ENCODE data around the gene SSH2. TPM values are rescaled to one million over a fixed set of nuclear protein-coding genes. Genes with fewer than 3 reads are reported as not detected.

The SSH2 gene
- total and polyA plus RNA-seq, 2 of the 13 experiments (the other 11 are each of a cell fraction or from before 2014, with no cell fraction given) = 6.0 to 6.4 TPM

DNA sequence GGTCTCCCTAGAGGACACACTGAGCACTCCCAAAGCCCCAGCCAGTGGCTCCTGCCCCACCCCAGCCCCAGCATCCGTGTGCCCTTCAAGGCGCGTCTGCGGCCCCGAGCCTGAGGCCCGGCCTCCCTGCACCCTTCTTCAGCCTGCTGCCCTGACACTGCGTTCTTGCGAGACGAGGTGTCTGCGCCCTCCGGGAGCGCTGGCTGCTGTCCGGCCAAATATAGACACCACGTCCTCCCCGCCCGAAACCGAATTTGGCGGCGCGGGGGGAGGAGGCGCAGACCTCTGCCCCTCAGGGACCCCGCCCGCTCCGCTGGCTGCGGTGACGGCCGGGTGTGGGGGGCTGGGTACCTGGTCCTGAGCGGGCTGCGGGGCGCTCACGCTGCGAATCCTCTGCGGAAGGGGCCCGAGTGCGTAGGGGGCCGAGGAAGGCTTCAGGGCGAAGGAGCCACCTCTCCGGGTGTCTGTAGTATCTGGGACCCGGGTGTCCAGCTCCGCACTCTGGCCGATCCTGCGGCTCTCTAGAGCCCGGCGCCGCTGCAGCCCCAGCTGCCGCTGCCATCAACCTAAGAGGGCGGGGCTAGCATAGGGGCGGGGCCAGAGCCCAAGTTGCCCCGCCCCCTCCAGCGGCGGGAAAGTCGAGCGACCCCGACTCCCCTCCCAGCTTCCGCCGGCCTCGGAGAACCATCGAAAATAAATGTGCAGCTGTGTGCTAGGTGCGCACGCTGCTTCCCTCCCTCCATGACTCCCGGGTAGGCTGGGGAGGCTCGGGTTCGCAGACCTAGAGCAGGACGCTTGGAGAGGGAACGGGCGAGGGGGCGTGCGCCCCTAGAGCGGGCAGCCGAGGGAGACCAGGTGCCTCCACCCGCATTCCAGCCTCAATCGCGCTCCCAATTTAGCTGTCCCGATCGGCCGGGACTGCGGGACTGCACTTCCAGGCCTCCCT is 307.4 kb downstream of the SSH2 start, which contains the start of gene CORO6 (continued):
- TF ChIP-seq, protein P1, sequence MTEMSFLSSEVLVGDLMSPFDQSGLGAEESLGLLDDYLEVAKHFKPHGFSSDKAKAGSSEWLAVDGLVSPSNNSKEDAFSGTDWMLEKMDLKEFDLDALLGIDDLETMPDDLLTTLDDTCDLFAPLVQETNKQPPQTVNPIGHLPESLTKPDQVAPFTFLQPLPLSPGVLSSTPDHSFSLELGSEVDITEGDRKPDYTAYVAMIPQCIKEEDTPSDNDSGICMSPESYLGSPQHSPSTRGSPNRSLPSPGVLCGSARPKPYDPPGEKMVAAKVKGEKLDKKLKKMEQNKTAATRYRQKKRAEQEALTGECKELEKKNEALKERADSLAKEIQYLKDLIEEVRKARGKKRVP (CRISPR knock-in tag; IDR thresholded peaks at IDR 0.05) = no peak
- TF ChIP-seq PHF5A (CRISPR knock-in tag; IDR thresholded peaks at IDR 0.05; ENCODE audit: low read depth, unreplicated experiment) = no peak
- TF ChIP-seq AGO1 (IDR thresholded peaks at IDR 0.05; ENCODE audit: low read depth, low read length, poor library complexity, severe bottlenecking) = peak; percentile 54
- TF ChIP-seq ZNF768 (CRISPR knock-in tag; IDR thresholded peaks at IDR 0.05) = no peak
- peak; percentile 57 for TF ChIP-seq PTBP1 (IDR thresholded peaks at IDR 0.05; ENCODE audit: low read depth, low read length, poor library complexity, severe bottlenecking)
- TF ChIP-seq ZNF775 (CRISPR knock-in tag; IDR thresholded peaks at IDR 0.05; ENCODE audit: borderline replicate concordance) = no peak
- TF ChIP-seq ZMYM2 (CRISPR knock-in tag; IDR thresholded peaks at IDR 0.05) = 0 out of 2 replicates have a peak, but pooled peaks have one; percentile 47
- TF ChIP-seq, protein P2, sequence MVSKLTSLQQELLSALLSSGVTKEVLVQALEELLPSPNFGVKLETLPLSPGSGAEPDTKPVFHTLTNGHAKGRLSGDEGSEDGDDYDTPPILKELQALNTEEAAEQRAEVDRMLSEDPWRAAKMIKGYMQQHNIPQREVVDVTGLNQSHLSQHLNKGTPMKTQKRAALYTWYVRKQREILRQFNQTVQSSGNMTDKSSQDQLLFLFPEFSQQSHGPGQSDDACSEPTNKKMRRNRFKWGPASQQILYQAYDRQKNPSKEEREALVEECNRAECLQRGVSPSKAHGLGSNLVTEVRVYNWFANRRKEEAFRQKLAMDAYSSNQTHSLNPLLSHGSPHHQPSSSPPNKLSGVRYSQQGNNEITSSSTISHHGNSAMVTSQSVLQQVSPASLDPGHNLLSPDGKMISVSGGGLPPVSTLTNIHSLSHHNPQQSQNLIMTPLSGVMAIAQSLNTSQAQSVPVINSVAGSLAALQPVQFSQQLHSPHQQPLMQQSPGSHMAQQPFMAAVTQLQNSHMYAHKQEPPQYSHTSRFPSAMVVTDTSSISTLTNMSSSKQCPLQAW (CRISPR knock-in tag; IDR thresholded peaks at IDR 0.05) = peak; percentile 66
- TF ChIP-seq, protein P3, sequence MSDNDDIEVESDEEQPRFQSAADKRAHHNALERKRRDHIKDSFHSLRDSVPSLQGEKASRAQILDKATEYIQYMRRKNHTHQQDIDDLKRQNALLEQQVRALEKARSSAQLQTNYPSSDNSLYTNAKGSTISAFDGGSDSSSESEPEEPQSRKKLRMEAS (IDR thresholded peaks at IDR 0.05) = 0 out of 2 replicates have a peak, but pooled peaks have one; percentile 35
- peak; percentile 55; the same call in 1 of the 2 replicates for TF ChIP-seq ZFX (CRISPR knock-in tag; IDR thresholded peaks at IDR 0.05; ENCODE audit: low read depth)
- no peak for TF ChIP-seq ZNF329 (CRISPR knock-in tag; IDR thresholded peaks at IDR 0.05; ENCODE audit: low read depth)
- TF ChIP-seq ZNF816 (CRISPR knock-in tag; IDR thresholded peaks at IDR 0.05; ENCODE audit: borderline replicate concordance) = no peak
- TF ChIP-seq SIN3A (IDR thresholded peaks at IDR 0.05; ENCODE audit: borderline replicate concordance, low read depth, low read length) = peak; percentile 55; the same call in 1 of the 2 replicates
- TF ChIP-seq ZBTB20 (CRISPR knock-in tag; IDR thresholded peaks at IDR 0.05; ENCODE audit: borderline replicate concordance, low read depth) = no peak
- TF ChIP-seq, protein P4, sequence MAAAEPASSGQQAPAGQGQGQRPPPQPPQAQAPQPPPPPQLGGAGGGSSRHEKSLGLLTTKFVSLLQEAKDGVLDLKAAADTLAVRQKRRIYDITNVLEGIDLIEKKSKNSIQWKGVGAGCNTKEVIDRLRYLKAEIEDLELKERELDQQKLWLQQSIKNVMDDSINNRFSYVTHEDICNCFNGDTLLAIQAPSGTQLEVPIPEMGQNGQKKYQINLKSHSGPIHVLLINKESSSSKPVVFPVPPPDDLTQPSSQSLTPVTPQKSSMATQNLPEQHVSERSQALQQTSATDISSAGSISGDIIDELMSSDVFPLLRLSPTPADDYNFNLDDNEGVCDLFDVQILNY (CRISPR knock-in tag; conservative IDR thresholded peaks at IDR 0.05) = 0 out of 2 replicates have a peak, but pooled peaks have one; percentile 76
- no peak for TF ChIP-seq RNF2 (conservative IDR thresholded peaks at IDR 0.05; ENCODE audit: low read depth)
- no peak for TF ChIP-seq SNRNP70 (IDR thresholded peaks at IDR 0.05; ENCODE audit: low read depth, low read length)
- no peak for TF ChIP-seq TBP (CRISPR knock-in tag; IDR thresholded peaks at IDR 0.05)
- TF ChIP-seq, protein P5, sequence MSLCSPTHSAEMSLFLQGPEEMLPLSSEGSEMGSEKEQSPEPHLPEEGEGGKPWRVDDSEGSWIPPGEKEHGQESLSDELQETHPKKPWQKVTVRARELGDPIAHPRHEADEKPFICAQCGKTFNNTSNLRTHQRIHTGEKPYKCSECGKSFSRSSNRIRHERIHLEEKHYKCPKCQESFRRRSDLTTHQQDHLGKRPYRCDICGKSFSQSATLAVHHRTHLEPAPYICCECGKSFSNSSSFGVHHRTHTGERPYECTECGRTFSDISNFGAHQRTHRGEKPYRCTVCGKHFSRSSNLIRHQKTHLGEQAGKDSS (CRISPR knock-in tag; IDR thresholded peaks at IDR 0.05; ENCODE audit: borderline replicate concordance, low read depth) = 0 out of 2 replicates have a peak, but pooled peaks have one; percentile 47
- TF ChIP-seq NCOA1 (CRISPR knock-in tag; IDR thresholded peaks at IDR 0.05) = no peak
- TF ChIP-seq ZBTB7B (CRISPR knock-in tag; IDR thresholded peaks at IDR 0.05) = peak; percentile 73
- TF ChIP-seq, protein P6, sequence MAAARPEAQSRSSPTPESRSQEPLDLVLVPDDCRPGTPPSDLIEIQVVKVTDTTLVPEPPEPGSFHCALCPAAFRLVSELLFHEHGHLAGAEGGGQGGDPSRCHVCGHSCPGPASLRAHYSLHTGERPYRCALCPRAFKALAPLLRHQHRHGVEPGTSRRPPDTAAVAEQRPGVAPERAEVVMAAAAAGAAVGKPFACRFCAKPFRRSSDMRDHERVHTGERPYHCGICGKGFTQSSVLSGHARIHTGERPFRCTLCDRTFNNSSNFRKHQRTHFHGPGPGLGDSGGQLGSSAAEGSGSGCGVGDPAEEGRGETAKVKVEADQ (CRISPR knock-in tag; IDR thresholded peaks at IDR 0.05; ENCODE audit: borderline replicate concordance) = no peak
- no peak for TF ChIP-seq GFI1 (CRISPR knock-in tag; IDR thresholded peaks at IDR 0.05; ENCODE audit: borderline replicate concordance)

Measured in HepG2 (cell line).